BLaER1 (cell line): ENCODE results near the gene NGEF.

ENCODE experiments used
- H3K27ac ChIP-seq: shearing (Covaris generic); formaldehyde crosslinking; 2 replicates; pipeline ENCODE4 v1.8.1; 2022
- H3K27me3 ChIP-seq: shearing (Covaris generic); formaldehyde crosslinking; 2 replicates; pipeline ENCODE4 v1.8.1; 2022
- H3K36me3 ChIP-seq: shearing (Covaris generic); formaldehyde crosslinking; 2 replicates; pipeline ENCODE4 v1.8.1; 2022
- H3K4me1 ChIP-seq: shearing (Covaris generic); formaldehyde crosslinking; 2 replicates; pipeline ENCODE4 v1.8.1; 2022
- H3K4me2 ChIP-seq: shearing (Covaris generic); formaldehyde crosslinking; 2 replicates; pipeline ENCODE4 v1.8.1; 2022
- H3K4me3 ChIP-seq: shearing (Covaris generic); formaldehyde crosslinking; 2 replicates; pipeline ENCODE4 v1.8.1; 2022
- H3K9ac ChIP-seq: shearing (Covaris generic); formaldehyde crosslinking; 2 replicates; pipeline ENCODE4 v1.8.1; 2022
- H3K9me3 ChIP-seq: shearing (Covaris generic); formaldehyde crosslinking; 2 replicates; pipeline ENCODE4 v1.8.1; 2022
- H4K20me1 ChIP-seq: shearing (Covaris generic); formaldehyde crosslinking; 2 replicates; pipeline ENCODE4 v1.8.1; 2022
- Cebpa-rat ChIP-seq: shearing (Covaris generic); IDR thresholded peaks from 2 replicates; pipeline ENCODE4 v1.8.1; 2022

Gene NGEF

DNA sequence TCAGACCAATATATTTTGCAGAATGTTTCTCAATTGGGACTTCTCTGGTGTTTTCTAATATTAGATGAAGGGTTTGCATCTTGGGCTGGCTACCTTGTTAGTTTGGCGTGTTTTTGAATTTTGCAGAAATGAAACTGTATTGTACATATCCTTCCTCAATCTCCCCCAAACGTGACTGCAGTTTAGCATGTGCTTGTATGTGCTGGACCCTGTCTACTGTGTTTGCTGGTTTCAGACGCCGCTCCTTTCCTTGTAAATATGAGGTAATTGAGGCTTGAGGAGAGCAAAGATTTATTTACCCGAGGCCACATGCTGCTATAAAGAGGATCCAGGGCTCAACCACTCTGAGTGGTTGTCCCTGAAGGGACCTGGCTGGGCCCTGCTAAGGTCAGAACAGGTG, 57.2 kb downstream of the NGEF start:
- H3K9ac ChIP-seq, result no peak overlapping the region
- no peak overlapping the region for H3K27ac ChIP-seq
- 0 out of 2 replicates have a peak, but pooled peaks cover 3% of the 10 kb centered on the region for H3K9me3 ChIP-seq
- no peaks in the 10 kb centered on the region for H3K36me3 ChIP-seq
- no peaks in the 10 kb centered on the region for H3K4me1 ChIP-seq
- no peak for TF ChIP-seq Cebpa-rat
- no peaks in the 10 kb centered on the region for H4K20me1 ChIP-seq
- no peak overlapping the region for H3K4me3 ChIP-seq
- no peaks in the 10 kb centered on the region for H3K27me3 ChIP-seq
- H3K4me2 ChIP-seq, result no peak overlapping the region

DNA sequence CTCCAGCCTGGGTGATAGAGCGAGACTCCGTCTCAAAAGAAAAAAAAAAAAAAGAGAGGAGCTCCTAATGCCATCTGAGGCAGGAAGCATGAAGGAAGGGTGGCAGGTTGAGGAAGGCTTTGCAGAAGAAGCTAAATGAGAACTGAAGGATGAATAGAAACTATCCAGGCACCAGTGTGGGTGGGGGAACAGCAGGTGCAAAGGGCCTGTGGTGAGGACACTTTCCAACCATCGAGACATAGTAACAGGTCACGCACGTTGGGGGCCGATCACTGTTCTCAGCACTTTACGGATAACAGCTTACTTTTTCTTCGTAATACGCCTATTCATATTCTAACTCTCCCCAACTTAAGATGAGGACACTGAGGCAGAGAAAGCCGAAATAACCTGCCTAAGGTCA, 58.4 kb downstream of the NGEF start:
- Histone ChIP-seq H3K4me2 (no peak overlapping the region), H3K9ac (no peak overlapping the region), H3K27ac (no peak overlapping the region), H3K4me1 (no peaks in the 10 kb centered on the region), H4K20me1 (no peaks in the 10 kb centered on the region), H3K27me3 (no peaks in the 10 kb centered on the region), H3K36me3 (no peaks in the 10 kb centered on the region), H3K4me3 (no peak overlapping the region), H3K9me3 (no peaks in the 10 kb centered on the region)
- TF ChIP-seq Cebpa-rat, result no peak

DNA sequence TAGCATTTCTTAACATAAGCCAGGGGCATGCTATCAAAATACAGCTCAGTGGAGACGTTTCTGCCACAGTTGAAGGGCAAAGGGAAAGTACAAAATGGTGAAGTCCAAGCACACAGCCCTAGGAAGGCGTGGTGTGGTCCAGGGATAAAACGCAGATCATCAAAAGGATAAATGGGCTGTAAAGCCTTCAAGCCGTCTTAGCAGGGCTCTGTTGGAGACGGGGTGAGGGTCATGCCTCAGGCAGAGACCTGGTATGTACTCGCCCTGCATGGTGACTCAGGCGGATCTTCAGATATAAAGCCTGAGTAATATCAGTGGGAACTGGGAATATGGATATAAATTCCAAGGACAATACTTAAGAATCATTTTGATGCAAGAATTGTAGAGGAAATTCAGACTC, 61.2 kb downstream of the NGEF start:
- Histone ChIP-seq H3K9ac (no peak overlapping the region), H3K4me3 (no peak overlapping the region), H4K20me1 (no peaks in the 10 kb centered on the region), H3K9me3 (no peaks in the 10 kb centered on the region), H3K27ac (no peak overlapping the region), H3K27me3 (no peaks in the 10 kb centered on the region), H3K4me1 (no peaks in the 10 kb centered on the region), H3K36me3 (no peaks in the 10 kb centered on the region), H3K4me2 (no peak overlapping the region)
- TF ChIP-seq Cebpa-rat, result no peak

DNA sequence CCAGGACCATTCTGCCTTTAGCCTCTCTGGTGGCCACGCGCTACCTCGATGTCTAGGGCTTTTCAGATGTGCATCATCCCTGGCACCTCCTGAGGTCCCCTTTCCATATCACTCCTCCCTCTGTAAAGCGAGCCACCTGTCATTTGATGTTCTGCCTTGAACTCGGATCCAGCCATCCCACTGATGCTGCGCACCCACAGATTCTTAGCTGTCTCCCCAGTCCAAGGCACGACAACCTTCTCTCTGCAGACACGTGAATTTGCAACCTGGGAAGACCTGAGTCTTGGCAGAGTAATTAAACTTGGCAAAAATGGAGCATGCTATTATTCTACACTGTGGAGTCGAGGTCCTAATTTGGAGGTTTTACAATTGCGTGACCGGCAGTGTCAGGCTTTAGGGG, 61.9 kb downstream of the NGEF start:
- Histone ChIP-seq H3K27ac (no peak overlapping the region), H3K27me3 (no peaks in the 10 kb centered on the region), H3K9ac (no peak overlapping the region), H3K4me1 (no peaks in the 10 kb centered on the region), H3K4me3 (no peak overlapping the region), H4K20me1 (no peaks in the 10 kb centered on the region), H3K4me2 (no peak overlapping the region), H3K36me3 (no peaks in the 10 kb centered on the region), H3K9me3 (no peaks in the 10 kb centered on the region)
- no peak for TF ChIP-seq Cebpa-rat

DNA sequence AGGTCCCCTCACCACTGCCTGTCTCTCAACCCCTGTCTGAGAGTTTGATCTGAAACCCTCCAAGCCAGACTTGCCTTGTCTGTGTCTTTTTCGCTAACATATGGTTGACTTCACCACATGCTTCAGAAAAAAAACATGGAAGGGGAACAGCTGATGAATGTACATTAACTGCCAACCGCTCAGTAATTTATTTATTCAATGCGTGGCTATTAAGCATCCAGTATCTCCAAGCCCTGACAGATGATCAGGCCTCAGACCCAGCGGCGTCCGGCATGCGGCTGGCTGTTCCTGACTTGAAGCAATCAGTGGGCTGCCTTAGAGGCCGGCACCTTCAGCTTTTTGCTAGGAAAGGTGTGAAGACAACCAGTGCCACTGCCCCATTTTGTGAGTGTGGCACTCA, 62.3 kb downstream of the NGEF start:
- no peak for TF ChIP-seq Cebpa-rat
- Histone ChIP-seq H3K27ac (no peak overlapping the region), H3K4me1 (no peaks in the 10 kb centered on the region), H3K36me3 (no peaks in the 10 kb centered on the region), H3K9me3 (no peaks in the 10 kb centered on the region), H3K4me2 (no peak overlapping the region), H4K20me1 (no peaks in the 10 kb centered on the region), H3K4me3 (no peak overlapping the region), H3K9ac (no peak overlapping the region), H3K27me3 (no peaks in the 10 kb centered on the region)

DNA sequence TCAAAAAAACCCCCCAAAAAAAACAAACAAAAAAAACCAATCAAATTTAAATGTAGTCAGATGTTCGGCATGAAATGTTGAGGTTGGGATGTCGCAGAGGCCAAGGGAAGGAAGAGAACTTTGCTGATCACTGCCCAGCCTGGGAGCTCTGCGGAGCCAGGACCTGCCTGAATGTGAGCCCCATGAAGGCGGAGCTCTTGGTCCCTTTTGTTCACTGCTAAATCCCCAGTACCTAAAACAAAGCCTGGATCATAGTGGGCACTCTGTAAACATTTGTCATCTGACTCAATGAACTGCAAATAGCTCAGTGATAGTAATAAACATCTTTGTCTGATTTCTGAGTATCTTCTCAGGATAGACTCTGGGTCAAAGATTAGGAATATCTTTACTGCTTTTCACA, 64.0 kb downstream of the NGEF start:
- no peak for TF ChIP-seq Cebpa-rat
- no peaks in the 10 kb centered on the region for H3K36me3 ChIP-seq
- H4K20me1 ChIP-seq, result no peaks in the 10 kb centered on the region
- no peak overlapping the region for H3K9ac ChIP-seq
- H3K4me1 ChIP-seq, result no peaks in the 10 kb centered on the region
- H3K9me3 ChIP-seq, result no peaks in the 10 kb centered on the region
- H3K27me3 ChIP-seq, result no peaks in the 10 kb centered on the region
- no peak overlapping the region for H3K4me2 ChIP-seq
- H3K27ac ChIP-seq, result no peak overlapping the region
- no peak overlapping the region for H3K4me3 ChIP-seq

DNA sequence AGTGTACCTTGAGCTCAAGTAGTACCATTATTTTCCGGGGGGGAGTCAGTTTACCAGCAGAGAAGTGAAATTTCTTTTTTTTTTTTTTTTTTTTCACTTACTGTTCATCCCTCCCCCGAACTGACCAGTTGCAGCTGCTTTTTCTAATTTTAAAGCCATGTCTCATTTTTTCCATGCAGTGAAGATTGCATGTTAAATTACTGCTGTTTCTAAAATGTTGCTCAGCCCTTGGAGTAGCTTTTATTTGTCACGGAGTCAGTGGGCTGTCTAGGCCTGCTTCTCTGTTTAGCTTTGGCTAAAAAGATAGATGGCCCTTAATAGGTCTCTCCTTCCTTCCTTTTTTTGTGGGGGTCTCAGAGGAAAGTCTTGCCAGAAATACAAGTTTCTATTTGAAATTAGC, 70.2 kb downstream of the NGEF start:
- no peaks in the 10 kb centered on the region for H3K27me3 ChIP-seq
- no peak for TF ChIP-seq Cebpa-rat
- no peaks in the 10 kb centered on the region for H3K36me3 ChIP-seq
- no peak overlapping the region for H3K4me3 ChIP-seq
- H3K9me3 ChIP-seq, result no peaks in the 10 kb centered on the region
- no peak overlapping the region for H3K9ac ChIP-seq
- no peak overlapping the region for H3K27ac ChIP-seq
- no peaks in the 10 kb centered on the region for H3K4me1 ChIP-seq
- H4K20me1 ChIP-seq, result no peaks in the 10 kb centered on the region
- no peak overlapping the region for H3K4me2 ChIP-seq

DNA sequence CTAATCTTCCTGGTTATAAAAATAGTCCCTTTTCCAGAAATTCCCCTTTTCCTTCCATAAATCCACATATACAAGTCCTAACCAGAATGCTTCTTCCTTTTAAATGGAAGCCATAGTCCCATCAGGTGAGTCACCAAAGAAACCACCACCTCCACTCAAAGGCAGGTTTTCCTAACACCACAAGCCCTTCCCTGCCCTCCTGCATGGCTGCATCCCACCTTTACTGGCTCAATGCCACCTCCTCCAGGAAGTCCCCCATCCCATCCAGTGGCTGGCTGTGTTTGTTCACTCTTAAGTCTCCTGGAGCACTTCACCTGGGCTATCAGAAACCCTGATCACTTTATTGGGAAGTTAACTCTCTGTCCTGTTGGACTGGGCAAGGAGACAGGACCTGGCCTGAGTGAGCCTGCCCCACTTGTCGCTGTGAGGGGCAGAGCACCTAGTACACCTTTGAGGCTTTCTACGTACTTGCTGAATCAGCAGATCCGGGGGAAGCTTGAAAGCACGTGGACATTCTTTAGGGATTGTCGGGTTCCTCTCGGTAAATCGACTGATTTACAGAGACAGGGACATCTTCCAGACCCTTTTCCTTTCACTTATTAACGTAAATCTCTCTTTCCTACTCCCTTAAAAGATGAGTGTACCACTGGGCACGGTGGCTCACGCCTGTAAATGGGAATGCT, 71.0 kb downstream of the NGEF start:
- no peak for TF ChIP-seq Cebpa-rat
- no peak overlapping the region for H3K27ac ChIP-seq
- no peak overlapping the region for H3K9ac ChIP-seq
- no peak overlapping the region for H3K4me3 ChIP-seq
- no peak overlapping the region for H3K4me2 ChIP-seq
- no peaks in the 10 kb centered on the region for H4K20me1 ChIP-seq
- H3K4me1 ChIP-seq, result no peaks in the 10 kb centered on the region
- H3K36me3 ChIP-seq, result no peaks in the 10 kb centered on the region
- no peaks in the 10 kb centered on the region for H3K9me3 ChIP-seq
- H3K27me3 ChIP-seq, result no peaks in the 10 kb centered on the region

DNA sequence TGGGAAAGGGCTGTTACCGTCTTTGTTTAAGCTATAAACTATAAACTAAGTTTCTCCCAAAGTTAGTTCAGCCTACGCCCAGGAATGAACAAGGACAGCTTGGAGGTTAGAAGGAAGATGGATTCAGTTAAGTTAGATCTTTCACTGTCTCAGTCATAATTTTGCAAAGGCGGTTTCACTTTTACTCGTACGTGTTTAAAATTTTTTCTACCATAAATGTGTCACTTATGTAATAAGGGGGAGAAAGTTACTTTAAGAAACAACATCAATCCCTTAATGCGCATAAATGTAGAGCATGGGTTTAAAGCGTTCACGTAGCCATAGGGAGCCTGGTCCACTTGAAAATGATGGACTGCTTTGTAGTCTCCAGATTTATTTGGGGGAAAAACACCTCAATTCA, 71.7 kb downstream of the NGEF start:
- H3K27ac ChIP-seq, result no peak overlapping the region
- H3K9me3 ChIP-seq, result no peaks in the 10 kb centered on the region
- no peaks in the 10 kb centered on the region for H3K27me3 ChIP-seq
- H3K36me3 ChIP-seq, result no peaks in the 10 kb centered on the region
- no peak overlapping the region for H3K4me2 ChIP-seq
- H3K9ac ChIP-seq, result no peak overlapping the region
- no peak for TF ChIP-seq Cebpa-rat
- H3K4me3 ChIP-seq, result no peak overlapping the region
- no peaks in the 10 kb centered on the region for H3K4me1 ChIP-seq
- no peaks in the 10 kb centered on the region for H4K20me1 ChIP-seq

DNA sequence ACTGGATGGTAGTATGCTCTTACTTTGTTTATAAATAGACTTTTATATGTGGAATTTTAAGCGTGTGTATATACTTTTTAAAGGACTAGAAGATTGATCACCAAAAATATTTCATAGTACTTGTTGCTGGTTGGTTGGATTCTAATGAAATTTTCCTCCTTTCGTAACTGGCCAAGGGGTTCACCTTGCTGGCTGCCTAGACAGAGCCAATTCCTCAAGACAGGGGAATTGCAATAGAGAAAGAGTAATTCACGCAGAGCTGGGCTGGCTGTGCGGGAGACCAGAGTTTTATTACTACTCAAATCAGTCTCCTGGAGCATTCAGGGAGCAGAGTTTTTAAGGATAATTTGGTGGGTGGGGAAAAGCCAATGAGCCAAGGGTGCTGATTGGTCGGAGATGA, 72.3 kb downstream of the NGEF start:
- Histone ChIP-seq H3K27ac (no peak overlapping the region), H3K4me2 (no peak overlapping the region), H3K9me3 (no peaks in the 10 kb centered on the region), H3K4me1 (no peaks in the 10 kb centered on the region), H4K20me1 (no peaks in the 10 kb centered on the region), H3K36me3 (no peaks in the 10 kb centered on the region), H3K9ac (no peak overlapping the region), H3K27me3 (no peaks in the 10 kb centered on the region), H3K4me3 (no peak overlapping the region)
- TF ChIP-seq Cebpa-rat, result no peak

DNA sequence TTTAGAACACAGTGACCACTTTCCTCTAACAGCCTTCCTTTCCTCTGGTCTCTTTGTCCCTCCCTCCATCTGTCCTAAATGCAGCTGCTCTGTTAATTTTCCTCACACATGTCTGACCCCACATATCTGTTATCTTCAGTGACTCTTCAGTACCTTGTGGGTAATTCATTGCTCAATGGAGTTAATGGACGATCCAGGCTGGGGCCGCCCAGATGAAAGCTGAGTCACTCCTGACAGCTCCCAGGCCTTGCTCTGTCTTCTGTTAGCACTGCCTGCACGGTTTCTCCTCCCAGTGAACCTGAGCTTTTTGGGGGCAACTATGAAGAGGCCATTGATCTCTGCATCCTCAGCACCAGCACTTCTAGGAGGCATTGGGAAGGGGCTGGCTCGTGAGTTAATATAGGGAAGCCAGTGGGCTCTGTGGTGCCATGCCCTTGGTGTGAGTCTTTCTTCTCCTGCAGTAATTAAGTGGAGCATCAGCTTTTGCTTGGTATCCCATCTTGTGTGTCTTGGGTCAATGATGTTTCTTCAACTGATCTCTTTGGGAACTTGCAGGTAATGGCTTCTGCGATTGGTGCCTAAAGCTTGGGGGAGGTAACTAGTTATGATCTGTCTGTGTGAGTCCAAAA, 75.7 kb downstream of the NGEF start:
- Histone ChIP-seq H3K27ac (no peak overlapping the region), H3K36me3 (no peaks in the 10 kb centered on the region), H3K9me3 (no peaks in the 10 kb centered on the region), H3K4me3 (no peak overlapping the region), H3K9ac (no peak overlapping the region), H3K27me3 (no peaks in the 10 kb centered on the region), H4K20me1 (no peaks in the 10 kb centered on the region), H3K4me1 (no peaks in the 10 kb centered on the region), H3K4me2 (no peak overlapping the region)
- no peak for TF ChIP-seq Cebpa-rat
